Neuron (in vitro differentiated cells): ENCODE data around the gene IL1A.

Experiments
- H2AFZ ChIP-seq: one replicate; pipeline ENCODE4 v1.6.1; 2013; ENCODE audit warnings: low read depth, mild to moderate bottlenecking, inconsistent platforms, low read length, moderate library complexity
- H3K27me3 ChIP-seq: one replicate; pipeline ENCODE4 v1.6.1; 2013; ENCODE audit warnings: low read length; ENCODE audit not compliant: insufficient read depth
- H3K36me3 ChIP-seq: one replicate; pipeline ENCODE4 v1.6.1; 2013; ENCODE audit warnings: low read length; ENCODE audit not compliant: insufficient read depth
- H3K4me1 ChIP-seq: one replicate; pipeline ENCODE4 v1.6.1; 2013; ENCODE audit warnings: low read length; ENCODE audit not compliant: insufficient read depth
- H3K4me3 ChIP-seq: 2 replicates; pipeline ENCODE4 v1.5.1; 2013; ENCODE audit warnings: mild to moderate bottlenecking, low read length, moderate library complexity
- H3K9me3 ChIP-seq: one replicate; pipeline ENCODE4 v1.6.1; 2013; ENCODE audit warnings: low read length

Gene IL1A

DNA sequence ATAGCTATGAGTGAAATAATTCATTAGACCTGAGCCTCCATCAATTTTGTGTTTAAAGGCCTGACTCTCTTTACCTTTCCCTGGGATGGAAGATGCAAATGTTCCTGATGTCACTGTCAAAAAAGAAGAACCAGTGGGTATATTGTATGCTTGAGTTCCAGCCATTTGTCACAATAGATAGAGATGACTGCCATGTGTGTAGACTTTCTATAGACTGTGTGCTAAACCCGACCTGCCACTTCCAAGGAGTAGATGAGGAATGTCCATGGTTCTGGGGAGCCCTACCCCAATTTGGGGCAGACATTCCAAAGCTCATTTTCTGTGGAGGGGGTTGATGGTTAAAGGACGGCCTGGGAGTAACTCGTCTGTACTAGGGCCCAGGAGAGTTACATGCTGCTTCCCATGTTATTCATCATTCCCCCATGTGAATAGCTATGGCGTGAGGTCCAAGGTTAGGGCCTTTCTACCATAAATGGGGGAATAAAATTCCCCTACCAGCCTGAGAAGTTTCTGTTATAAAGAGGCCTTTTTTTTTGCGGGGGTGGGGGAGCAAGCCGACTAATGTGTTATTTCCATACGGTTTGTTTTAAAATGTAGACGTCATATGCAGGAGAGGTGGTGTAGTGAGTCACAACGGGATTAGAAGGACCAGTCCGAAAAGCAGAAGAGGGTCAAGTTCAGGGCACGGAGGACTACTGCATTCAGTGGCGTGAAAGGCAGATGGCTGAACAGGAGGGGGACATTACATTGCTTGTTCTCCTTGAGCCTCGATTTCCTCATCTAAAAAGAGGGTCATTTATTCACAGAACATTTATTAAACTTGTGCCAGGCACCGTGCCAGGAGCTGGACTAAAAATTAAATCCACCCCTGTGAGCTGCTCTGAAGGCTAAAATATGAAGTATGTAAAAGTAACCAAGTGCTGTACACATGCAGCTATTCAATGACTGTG lies 28.3 kb upstream of the IL1A start:
- H3K27me3 ChIP-seq, result no peaks in the 10 kb centered on the region

GRCh38 chr2:112811841-112812306 lies 27.6 kb upstream of the IL1A start:
- H3K27me3 ChIP-seq, result no peaks in the 10 kb centered on the region
- no peaks in the 10 kb centered on the region for H3K36me3 ChIP-seq
- peaks cover 2% of the 10 kb centered on the region for H3K9me3 ChIP-seq
- no peak overlapping the region for H2AFZ ChIP-seq
- no peak overlapping the region for H3K4me3 ChIP-seq
- peaks cover 25% of the 10 kb centered on the region for H3K4me1 ChIP-seq

More for the DNA sequence above, 28.3 kb upstream of the IL1A start:
- H2AFZ ChIP-seq, result no peak overlapping the region
- H3K4me1 ChIP-seq, result peaks cover 25% of the 10 kb centered on the region
- H3K9me3 ChIP-seq, result no peaks in the 10 kb centered on the region
- H3K36me3 ChIP-seq, result no peaks in the 10 kb centered on the region
- H3K4me3 ChIP-seq, result no peak overlapping the region

GRCh38 chr2:112811276-112811831 lies 27.1 kb upstream of the IL1A start:
- no peak overlapping the region for H2AFZ ChIP-seq
- H3K4me3 ChIP-seq, result no peak overlapping the region
- H3K27me3 ChIP-seq, result no peaks in the 10 kb centered on the region
- H3K36me3 ChIP-seq, result no peaks in the 10 kb centered on the region
- H3K9me3 ChIP-seq, result peaks cover 2% of the 10 kb centered on the region
- H3K4me1 ChIP-seq, result peaks cover 25% of the 10 kb centered on the region

GRCh38 chr2:112809112-112809511 lies 24.8 kb upstream of the IL1A start:
- Histone ChIP-seq H2AFZ (no peak overlapping the region), H3K4me1 (peaks cover 24% of the 10 kb centered on the region), H3K27me3 (no peaks in the 10 kb centered on the region), H3K36me3 (no peaks in the 10 kb centered on the region), H3K9me3 (peaks cover 2% of the 10 kb centered on the region), H3K4me3 (no peak overlapping the region)

DNA sequence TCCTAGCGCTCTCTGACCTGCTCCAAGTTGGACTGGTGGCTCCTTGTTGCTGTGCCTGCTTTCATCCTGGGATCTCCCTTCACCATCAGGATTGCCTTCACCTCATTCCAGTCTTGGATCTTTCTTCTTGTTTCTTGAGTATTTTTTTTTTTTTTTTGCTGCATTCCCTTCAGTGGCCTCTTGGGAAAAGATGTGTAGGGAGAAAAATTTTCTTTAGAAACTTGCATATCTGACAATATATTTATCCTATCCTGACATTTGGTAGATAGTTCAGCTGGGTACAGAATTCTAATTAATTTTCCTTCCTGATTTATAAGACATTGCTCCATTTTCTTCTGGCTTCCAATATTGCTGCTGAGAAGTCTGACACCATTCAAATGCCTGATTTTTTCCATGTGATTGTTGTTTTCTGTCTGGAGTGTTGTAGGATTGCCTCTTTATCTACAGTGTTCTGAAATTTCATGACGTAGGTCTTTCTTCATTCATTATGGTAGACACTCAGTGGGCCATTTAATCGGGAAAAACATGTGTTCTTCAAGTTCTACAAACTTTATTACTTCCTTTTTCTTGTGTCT lies 23.0 kb upstream of the IL1A start:
- H3K9me3 ChIP-seq, result peaks cover 2% of the 10 kb centered on the region

DNA sequence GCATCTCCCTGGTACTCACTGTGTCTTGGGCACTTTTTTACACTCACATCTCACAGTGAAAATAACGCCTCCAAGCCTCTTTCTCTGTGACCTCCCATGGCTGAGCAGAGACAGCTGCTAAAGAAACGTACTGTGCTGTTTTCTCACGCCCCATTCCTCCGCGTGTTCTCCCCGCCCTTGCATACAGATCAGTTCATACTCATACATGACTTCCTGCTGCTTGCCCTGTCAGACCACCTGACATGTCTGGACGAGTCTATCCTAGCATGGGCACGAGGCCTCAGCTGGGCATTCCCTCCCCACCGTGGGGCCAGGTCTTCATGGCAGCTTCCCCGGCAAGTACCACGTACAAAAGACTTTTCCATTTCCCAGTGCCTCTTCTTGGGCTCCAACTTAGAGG lies 21.2 kb upstream of the IL1A start:
- H3K9me3 ChIP-seq, result peaks cover 2% of the 10 kb centered on the region
- no peaks in the 10 kb centered on the region for H3K36me3 ChIP-seq

More for the DNA sequence above, 23.0 kb upstream of the IL1A start:
- no peaks in the 10 kb centered on the region for H3K36me3 ChIP-seq
- H2AFZ ChIP-seq, result no peak overlapping the region
- H3K4me3 ChIP-seq, result no peak overlapping the region
- H3K27me3 ChIP-seq, result no peaks in the 10 kb centered on the region
- H3K4me1 ChIP-seq, result peaks cover 9% of the 10 kb centered on the region

GRCh38 chr2:112803691-112804521 lies 19.6 kb upstream of the IL1A start:
- H3K27me3 ChIP-seq, result no peaks in the 10 kb centered on the region
- no peaks in the 10 kb centered on the region for H3K36me3 ChIP-seq
- no peak overlapping the region for H3K4me3 ChIP-seq
- peaks cover 7% of the 10 kb centered on the region for H3K4me1 ChIP-seq
- H2AFZ ChIP-seq, result no peak overlapping the region
- H3K9me3 ChIP-seq, result peaks cover 2% of the 10 kb centered on the region

More for the DNA sequence above, 21.2 kb upstream of the IL1A start:
- no peak overlapping the region for H3K4me3 ChIP-seq
- peaks cover 7% of the 10 kb centered on the region for H3K4me1 ChIP-seq
- no peaks in the 10 kb centered on the region for H3K27me3 ChIP-seq
- H2AFZ ChIP-seq, result no peak overlapping the region

- no peaks in the 10 kb centered on the region for H3K36me3 ChIP-seq
- no peaks in the 10 kb centered on the region for H3K27me3 ChIP-seq
- no peak overlapping the region for H2AFZ ChIP-seq
- peaks cover 7% of the 10 kb centered on the region for H3K4me1 ChIP-seq
- no peaks in the 10 kb centered on the region for H3K9me3 ChIP-seq
- no peak overlapping the region for H3K4me3 ChIP-seq
Measured at GRCh38 chr2:112800881-112801583, 16.7 kb upstream of the IL1A start.

GRCh38 chr2:112798979-112799975 lies 15.0 kb upstream of the IL1A start:
- Histone ChIP-seq H2AFZ (no peak overlapping the region), H3K9me3 (no peaks in the 10 kb centered on the region), H3K4me3 (no peak overlapping the region), H3K36me3 (no peaks in the 10 kb centered on the region), H3K27me3 (no peaks in the 10 kb centered on the region), H3K4me1 (no peaks in the 10 kb centered on the region)

DNA sequence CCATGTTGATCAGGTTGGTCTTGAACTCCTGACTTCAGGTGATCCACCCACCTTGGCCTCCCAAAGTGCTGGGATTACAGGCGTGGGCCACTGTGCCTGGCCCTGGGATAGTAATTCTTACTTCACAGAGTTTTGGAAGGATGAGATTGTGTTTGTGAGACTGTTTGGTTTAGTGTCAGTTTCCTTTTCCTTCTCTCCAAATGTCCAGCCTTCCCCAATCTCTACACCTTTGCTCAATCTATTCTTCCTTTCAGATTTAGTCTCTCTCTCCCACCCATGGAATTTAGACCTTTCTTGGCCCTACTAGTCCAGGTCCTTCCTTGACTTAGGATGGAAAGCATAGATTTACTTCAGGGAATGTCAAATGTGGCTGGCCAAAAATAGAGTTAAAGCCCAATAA lies 12.2 kb upstream of the IL1A start:
- H2AFZ ChIP-seq, result no peak overlapping the region
- no peaks in the 10 kb centered on the region for H3K27me3 ChIP-seq
- no peaks in the 10 kb centered on the region for H3K9me3 ChIP-seq
- H3K36me3 ChIP-seq, result no peaks in the 10 kb centered on the region
- H3K4me1 ChIP-seq, result no peaks in the 10 kb centered on the region
- H3K4me3 ChIP-seq, result no peak overlapping the region

DNA sequence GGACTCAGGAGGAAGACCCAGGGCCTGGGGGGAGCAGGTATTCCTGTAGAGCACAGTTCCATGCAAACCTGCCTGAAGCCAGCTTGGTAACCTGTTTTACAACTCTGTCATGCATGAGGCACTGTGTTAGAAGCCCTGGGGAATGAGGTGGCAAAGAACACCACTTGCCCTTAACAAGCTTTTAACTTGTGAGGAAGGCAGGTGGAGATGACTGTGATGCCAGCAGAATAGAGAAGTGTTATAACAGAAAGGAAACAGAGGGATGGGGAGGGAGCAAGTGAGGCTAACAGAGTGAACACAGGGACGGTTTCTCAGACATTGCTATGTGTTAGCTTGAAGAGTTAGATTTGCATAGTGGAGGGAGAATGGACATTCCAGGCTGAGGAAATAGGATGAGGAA lies 11.5 kb upstream of the IL1A start:
- H3K36me3 ChIP-seq, result no peaks in the 10 kb centered on the region
- no peak overlapping the region for H3K4me3 ChIP-seq
- H2AFZ ChIP-seq, result no peak overlapping the region
- H3K27me3 ChIP-seq, result no peaks in the 10 kb centered on the region
- no peaks in the 10 kb centered on the region for H3K4me1 ChIP-seq
- no peaks in the 10 kb centered on the region for H3K9me3 ChIP-seq
